Measurements from ENCODE around the gene RFTN1.

DNA sequence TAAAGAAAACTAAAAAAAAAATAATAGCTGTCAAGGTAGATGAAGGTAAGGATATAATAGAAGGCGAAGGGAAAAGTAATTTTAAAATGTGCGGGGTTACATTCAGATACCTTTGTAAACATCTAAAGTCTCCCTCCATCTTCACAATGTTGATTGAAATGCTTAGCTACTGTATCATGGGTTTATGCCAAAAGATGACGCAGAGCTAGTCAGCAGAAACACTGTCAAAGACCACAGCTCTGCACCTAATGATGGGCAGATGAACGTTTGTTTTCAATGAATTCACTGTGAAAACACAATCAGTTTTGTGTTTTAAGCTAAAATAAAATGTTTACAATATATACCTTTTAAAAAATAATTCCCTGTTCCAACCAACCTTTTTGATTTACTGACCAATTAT lies 61.2 kb downstream of the RFTN1 start:
- no peak for TF ChIP-seq POLR2AphosphoS5 (IDR thresholded peaks at IDR 0.05)
- TF ChIP-seq POLR2A (IDR thresholded peaks at IDR 0.05) = no peak
- TF ChIP-seq, protein P1, sequence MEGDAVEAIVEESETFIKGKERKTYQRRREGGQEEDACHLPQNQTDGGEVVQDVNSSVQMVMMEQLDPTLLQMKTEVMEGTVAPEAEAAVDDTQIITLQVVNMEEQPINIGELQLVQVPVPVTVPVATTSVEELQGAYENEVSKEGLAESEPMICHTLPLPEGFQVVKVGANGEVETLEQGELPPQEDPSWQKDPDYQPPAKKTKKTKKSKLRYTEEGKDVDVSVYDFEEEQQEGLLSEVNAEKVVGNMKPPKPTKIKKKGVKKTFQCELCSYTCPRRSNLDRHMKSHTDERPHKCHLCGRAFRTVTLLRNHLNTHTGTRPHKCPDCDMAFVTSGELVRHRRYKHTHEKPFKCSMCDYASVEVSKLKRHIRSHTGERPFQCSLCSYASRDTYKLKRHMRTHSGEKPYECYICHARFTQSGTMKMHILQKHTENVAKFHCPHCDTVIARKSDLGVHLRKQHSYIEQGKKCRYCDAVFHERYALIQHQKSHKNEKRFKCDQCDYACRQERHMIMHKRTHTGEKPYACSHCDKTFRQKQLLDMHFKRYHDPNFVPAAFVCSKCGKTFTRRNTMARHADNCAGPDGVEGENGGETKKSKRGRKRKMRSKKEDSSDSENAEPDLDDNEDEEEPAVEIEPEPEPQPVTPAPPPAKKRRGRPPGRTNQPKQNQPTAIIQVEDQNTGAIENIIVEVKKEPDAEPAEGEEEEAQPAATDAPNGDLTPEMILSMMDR (IDR thresholded peaks at IDR 0.05) = no peak
- no peak for TF ChIP-seq EP300 (IDR thresholded peaks at IDR 0.05)

Measured in sigmoid colon (tissue), 4 donors.